H9 (cell line): ENCODE measurements around the gene LRTM2. TPM values are rescaled to one million over a fixed set of nuclear protein-coding genes. Genes with fewer than 3 reads are reported as not detected.

ENCODE experiments used
- DNase-seq: peaks from one replicate; pipeline ENCODE4 v3.0.0-alpha.2; 2017
- H2AFZ ChIP-seq: one replicate; pipeline ENCODE4 v1.6.1; 2013; ENCODE audit warnings: mild to moderate bottlenecking, low read length, control low read depth, moderate library complexity
- H2AK5ac ChIP-seq: 2 replicates; pipeline ENCODE4 v1.6.1; 2013; ENCODE audit warnings: low read length, control low read depth, mixed read lengths; ENCODE audit not compliant: insufficient read length
- H2BK120ac ChIP-seq: one replicate; pipeline ENCODE4 v1.6.1; 2013; ENCODE audit warnings: low read depth, mild to moderate bottlenecking, low read length, control low read depth, inconsistent platforms; ENCODE audit not compliant: poor library complexity, severe bottlenecking
- H2BK12ac ChIP-seq: 2 replicates; pipeline ENCODE4 v1.6.1; 2013; ENCODE audit warnings: low read length, control low read depth, mixed read lengths, low read depth; ENCODE audit not compliant: insufficient read length
- H2BK15ac ChIP-seq: 2 replicates; pipeline ENCODE4 v1.6.1; 2013; ENCODE audit warnings: low read depth, low read length, control low read depth
- H2BK20ac ChIP-seq: one replicate; pipeline ENCODE4 v1.6.1; 2013; ENCODE audit warnings: low read depth, mild to moderate bottlenecking, low read length, control low read depth, inconsistent platforms; ENCODE audit not compliant: poor library complexity, severe bottlenecking
- H2BK5ac ChIP-seq: 2 replicates; pipeline ENCODE4 v1.6.1; 2013; ENCODE audit warnings: low read length, control low read depth, mixed read lengths; ENCODE audit not compliant: insufficient read length
- H3K14ac ChIP-seq: 2 replicates; pipeline ENCODE4 v1.6.1; 2013; ENCODE audit warnings: low read length, control low read depth; ENCODE audit not compliant: insufficient read depth
- H3K18ac ChIP-seq: 2 replicates; pipeline ENCODE4 v1.6.1; 2013; ENCODE audit warnings: low read depth, mild to moderate bottlenecking, mixed read lengths, low read length, control low read depth; ENCODE audit not compliant: insufficient read length
- H3K23ac ChIP-seq: 2 replicates; pipeline ENCODE4 v1.6.1; 2013; ENCODE audit warnings: low read length, control low read depth, mixed read lengths, low read depth; ENCODE audit not compliant: insufficient read length
- H3K23me2 ChIP-seq: 2 replicates; pipeline ENCODE4 v1.6.1; 2013; ENCODE audit warnings: low read depth, mild to moderate bottlenecking, mixed read lengths, low read length, control low read depth; ENCODE audit not compliant: insufficient read length, poor library complexity, severe bottlenecking
- H3K27ac ChIP-seq: 2 replicates; pipeline ENCODE4 v1.5.1; 2013; ENCODE audit warnings: low read length, control low read depth, mixed read lengths, low read depth; ENCODE audit not compliant: insufficient read length
- H3K27me3 ChIP-seq: 2 replicates; pipeline ENCODE4 v1.6.1; 2013; ENCODE audit warnings: low read length, control low read depth, inconsistent platforms; ENCODE audit not compliant: insufficient read depth
- H3K4ac ChIP-seq: 2 replicates; pipeline ENCODE4 v1.6.1; 2013; ENCODE audit warnings: low read depth, mild to moderate bottlenecking, control low read depth, inconsistent platforms, low read length, moderate library complexity
- H3K4me1 ChIP-seq: 2 replicates; pipeline ENCODE4 v1.6.1; 2013; ENCODE audit warnings: low read length, control low read depth, inconsistent platforms; ENCODE audit not compliant: insufficient read depth
- H3K4me2 ChIP-seq: 2 replicates; pipeline ENCODE4 v1.6.1; 2013; ENCODE audit warnings: low read length, control low read depth, mixed read lengths; ENCODE audit not compliant: insufficient read length, insufficient read depth
- H3K56ac ChIP-seq: 2 replicates; pipeline ENCODE4 v1.6.1; 2013; ENCODE audit warnings: low read depth, mild to moderate bottlenecking, mixed read lengths, low read length, control low read depth; ENCODE audit not compliant: insufficient read length
- H3K79me1 ChIP-seq: 2 replicates; pipeline ENCODE4 v1.6.1; 2013; ENCODE audit warnings: low read depth, mild to moderate bottlenecking, moderate library complexity, low read length, control low read depth, inconsistent platforms; ENCODE audit not compliant: insufficient read depth, poor library complexity, severe bottlenecking
- H3K79me2 ChIP-seq: 2 replicates; pipeline ENCODE4 v1.6.1; 2013; ENCODE audit warnings: low read length, control low read depth, inconsistent platforms; ENCODE audit not compliant: insufficient read depth
- H3K9ac ChIP-seq: 2 replicates; pipeline ENCODE4 v1.6.1; 2013; ENCODE audit warnings: low read length, control low read depth, mixed read lengths; ENCODE audit not compliant: insufficient read length; ENCODE audit errors: extremely low read depth
- H3K9me3 ChIP-seq: one replicate; pipeline ENCODE4 v1.6.1; 2013; ENCODE audit warnings: low read depth, low read length, inconsistent platforms; ENCODE audit not compliant: control insufficient read depth
- H3T11ph ChIP-seq: one replicate; pipeline ENCODE4 v1.6.1; 2013; ENCODE audit warnings: mild to moderate bottlenecking, low read length, control low read depth, inconsistent platforms
- H4K20me1 ChIP-seq: one replicate; pipeline ENCODE4 v1.6.1; 2013; ENCODE audit not compliant: control insufficient read depth, insufficient read length, insufficient read depth
- H4K5ac ChIP-seq: 2 replicates; pipeline ENCODE4 v1.6.1; 2013; ENCODE audit warnings: low read depth, mild to moderate bottlenecking, mixed read lengths, low read length, control low read depth; ENCODE audit not compliant: insufficient read length
- H4K8ac ChIP-seq: replicated peaks from 2 replicates; pipeline ENCODE4 v1.6.1; 2013; ENCODE audit warnings: low read length, control low read depth, mixed read lengths, low read depth; ENCODE audit not compliant: insufficient read length
- H4K91ac ChIP-seq: 2 replicates; pipeline ENCODE4 v1.6.1; 2013; ENCODE audit warnings: low read depth, mild to moderate bottlenecking, moderate library complexity, mixed read lengths, low read length, control low read depth; ENCODE audit not compliant: insufficient read length
- H3K27ac Mint-ChIP-seq, 3 experiments: 2 replicates in 2 of 3; 3 replicates in 1 of 3; pipeline ENCODE4 v1.8.0; 2020 to 2021; ENCODE audit warnings: mixed read lengths in 3 of 3, mild to moderate bottlenecking in 1 of 3, moderate library complexity in 1 of 3
- H3K27me3 Mint-ChIP-seq: 2 replicates; pipeline ENCODE4 v1.8.0; 2021; ENCODE audit warnings: low read depth, mild to moderate bottlenecking, moderate library complexity, mixed read lengths
- H3K36me3 Mint-ChIP-seq, 3 experiments: 2 replicates in 2 of 3; 3 replicates in 1 of 3; pipeline ENCODE4 v1.8.0; 2020 to 2021; ENCODE audit warnings: low read depth in 3 of 3, mixed read lengths in 3 of 3; ENCODE audit not compliant: insufficient read depth in 1 of 3
- H3K4me1 Mint-ChIP-seq, 2 experiments: 2 replicates each; pipeline ENCODE4 v1.8.0; 2020; ENCODE audit warnings: mixed read lengths in 2 of 2
- H3K4me3 Mint-ChIP-seq, 2 experiments: 2 replicates in 1 of 2; 3 replicates in 1 of 2; pipeline ENCODE4 v1.8.0; 2020 to 2021; ENCODE audit warnings: mild to moderate bottlenecking in 2 of 2, mixed read lengths in 2 of 2, moderate library complexity in 1 of 2
- H3K9me3 Mint-ChIP-seq, 2 experiments: 2 replicates in 1 of 2; 3 replicates in 1 of 2; pipeline ENCODE4 v1.8.0; 2020; ENCODE audit warnings: mild to moderate bottlenecking in 2 of 2, mixed read lengths in 2 of 2, moderate library complexity in 1 of 2
- WGBS: extraction: QIAGEN DNeasy Blood & Tissue Kit; methylation state at CpG from one replicate; pipeline ENCODE4 v1.1.7; 2013; ENCODE audit warnings: missing lambda C conversion rate, low lambda C conversion rate, mixed read lengths; ENCODE audit not compliant: insufficient read length; ENCODE audit errors: extremely low coverage; 5-methylcytosine and 5-hydroxymethylcytosine counted together
- total RNA-seq: library from RNA; stranded (reverse); gene quantifications from 2 replicates; pipeline ENCODE4 v1.2.1, GENCODE V29; 2021
- TF ChIP-seq, protein P1 (sequence below): fragments of 200-600 bp; sonication (generic); conservative IDR thresholded peaks from 3 replicates; pipeline ENCODE4 v1.8.0; 2021; ENCODE audit warnings: antibody characterized with exemption, mild to moderate bottlenecking

LRTM2 gene
- total RNA-seq, 1 experiment from 2014 or later = not detected

DNA sequence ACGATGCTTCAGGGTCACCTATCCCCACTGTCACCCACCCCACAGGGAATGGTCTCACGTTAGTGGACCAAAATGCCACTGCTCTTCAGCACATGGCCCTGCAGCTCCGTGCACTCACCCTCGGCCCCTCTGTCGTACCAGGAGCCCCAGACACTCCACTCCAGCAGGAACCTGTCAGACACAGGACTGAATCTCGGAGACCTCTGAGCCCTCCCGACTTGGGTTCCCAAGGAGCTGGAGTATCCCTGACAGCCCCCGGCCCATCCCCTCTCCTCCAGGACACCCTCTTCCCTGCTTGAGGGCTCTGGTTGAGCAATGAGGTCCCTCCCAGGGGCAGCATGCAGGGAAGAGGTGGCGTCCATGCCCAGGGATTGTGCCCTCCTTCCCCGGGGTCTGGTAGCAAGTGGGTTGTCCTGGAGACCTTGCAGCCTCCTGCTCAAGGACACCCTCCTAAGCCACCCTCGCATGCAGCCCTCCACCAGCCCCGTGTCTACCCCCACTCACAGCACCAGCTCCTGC, 20.4 kb upstream of the LRTM2 start:
- no peak overlapping the region for H3K14ac ChIP-seq
- H3K4me3 Mint-ChIP-seq = no peak overlapping the region
- H3K4ac ChIP-seq = no peak overlapping the region
- H3K56ac ChIP-seq = no peak overlapping the region
- no CpG with 5 or more reads among the region's 12 CpGs for WGBS
- H3K9me3 Mint-ChIP-seq = no peaks in the 10 kb centered on the region; a peak in 1 of 5 replicates
- no peak overlapping the region for H2AFZ ChIP-seq
- no peak overlapping the region for H2BK15ac ChIP-seq
- no peak overlapping the region for H3K27ac Mint-ChIP-seq
- no peak overlapping the region for H3K23ac ChIP-seq
- no peak overlapping the region for H2BK20ac ChIP-seq
- no peaks in the 10 kb centered on the region for H3K79me2 ChIP-seq
- no peak overlapping the region for H2AK5ac ChIP-seq
- H4K91ac ChIP-seq = no peak overlapping the region
- H3K79me1 ChIP-seq = no peaks in the 10 kb centered on the region
- no peak overlapping the region for H4K5ac ChIP-seq
- peak; percentile 28 for DNase-seq
- no peak overlapping the region for H3K9ac ChIP-seq
- H3K36me3 Mint-ChIP-seq = no peaks in the 10 kb centered on the region
- no peak overlapping the region for H3K4me2 ChIP-seq
- no peak overlapping the region for H2BK12ac ChIP-seq
- TF ChIP-seq, protein P1, sequence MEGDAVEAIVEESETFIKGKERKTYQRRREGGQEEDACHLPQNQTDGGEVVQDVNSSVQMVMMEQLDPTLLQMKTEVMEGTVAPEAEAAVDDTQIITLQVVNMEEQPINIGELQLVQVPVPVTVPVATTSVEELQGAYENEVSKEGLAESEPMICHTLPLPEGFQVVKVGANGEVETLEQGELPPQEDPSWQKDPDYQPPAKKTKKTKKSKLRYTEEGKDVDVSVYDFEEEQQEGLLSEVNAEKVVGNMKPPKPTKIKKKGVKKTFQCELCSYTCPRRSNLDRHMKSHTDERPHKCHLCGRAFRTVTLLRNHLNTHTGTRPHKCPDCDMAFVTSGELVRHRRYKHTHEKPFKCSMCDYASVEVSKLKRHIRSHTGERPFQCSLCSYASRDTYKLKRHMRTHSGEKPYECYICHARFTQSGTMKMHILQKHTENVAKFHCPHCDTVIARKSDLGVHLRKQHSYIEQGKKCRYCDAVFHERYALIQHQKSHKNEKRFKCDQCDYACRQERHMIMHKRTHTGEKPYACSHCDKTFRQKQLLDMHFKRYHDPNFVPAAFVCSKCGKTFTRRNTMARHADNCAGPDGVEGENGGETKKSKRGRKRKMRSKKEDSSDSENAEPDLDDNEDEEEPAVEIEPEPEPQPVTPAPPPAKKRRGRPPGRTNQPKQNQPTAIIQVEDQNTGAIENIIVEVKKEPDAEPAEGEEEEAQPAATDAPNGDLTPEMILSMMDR = no peak
- H3K27me3 ChIP-seq = no peaks in the 10 kb centered on the region
- no peak overlapping the region for H2BK5ac ChIP-seq
- no peak overlapping the region for H3K27ac ChIP-seq
- H3T11ph ChIP-seq = no peak overlapping the region
- peaks cover 7% of the 10 kb centered on the region for H3K27me3 Mint-ChIP-seq
- H3K23me2 ChIP-seq = peaks cover 4% of the 10 kb centered on the region
- no peaks in the 10 kb centered on the region for H3K4me1 ChIP-seq
- H4K8ac ChIP-seq = no peak overlapping the region
- H3K4me1 Mint-ChIP-seq = peaks cover 6 to 9% of the 10 kb centered on the region in 2 experiments
- H4K20me1 ChIP-seq = no peaks in the 10 kb centered on the region
- no peaks in the 10 kb centered on the region for H3K9me3 ChIP-seq
- no peak overlapping the region for H3K18ac ChIP-seq
- no peak overlapping the region for H2BK120ac ChIP-seq
